PC-3 (cell line): ENCODE results near the gene MROH2B.

ENCODE experiments used
- EZH2phosphoT487 ChIP-seq: fragments of 300-600 bp; sonication (generic); IDR thresholded peaks from 2 replicates; pipeline ENCODE4 v1.6.1; 2018; ENCODE audit warnings: mild to moderate bottlenecking, antibody characterized with exemption, low read length, borderline replicate concordance
- TF ChIP-seq, protein P1 (sequence below): fragments of 300-600 bp; sonication (generic); conservative IDR thresholded peaks from 2 replicates; pipeline ENCODE4 v1.5.1; 2017; ENCODE audit warnings: antibody characterized with exemption, low read depth, mild to moderate bottlenecking, low read length

DNA sequence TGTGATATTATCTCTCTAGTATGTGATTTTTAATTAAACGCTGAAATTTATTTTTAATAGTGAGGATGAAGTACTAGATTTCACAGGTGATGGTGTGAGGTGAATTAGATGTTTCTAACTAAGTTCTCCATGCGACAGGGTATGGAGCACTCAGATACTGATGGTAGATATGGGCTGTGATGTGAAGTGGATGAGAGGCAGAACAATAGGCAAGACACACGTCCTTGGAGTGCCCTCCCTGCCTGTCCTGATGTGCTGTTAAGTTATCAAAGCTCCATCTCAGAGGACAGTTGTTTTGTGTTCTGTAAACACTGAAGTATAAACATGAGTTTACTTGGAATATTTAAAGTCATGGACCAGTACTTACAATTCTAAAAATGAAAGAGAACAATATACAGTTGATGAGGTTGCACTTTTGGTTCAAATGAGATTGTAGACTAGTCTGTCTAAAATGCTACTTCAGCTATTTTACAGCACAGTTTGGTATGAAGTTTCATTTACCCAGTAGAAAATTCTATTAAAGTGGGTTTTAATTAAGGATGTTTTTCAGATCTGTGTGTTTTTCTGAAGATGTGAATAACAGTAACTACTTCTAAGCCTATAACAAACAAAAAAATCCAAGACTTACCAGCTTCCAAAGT is 97.7 kb downstream of the MROH2B start:
- TF ChIP-seq, protein P1, sequence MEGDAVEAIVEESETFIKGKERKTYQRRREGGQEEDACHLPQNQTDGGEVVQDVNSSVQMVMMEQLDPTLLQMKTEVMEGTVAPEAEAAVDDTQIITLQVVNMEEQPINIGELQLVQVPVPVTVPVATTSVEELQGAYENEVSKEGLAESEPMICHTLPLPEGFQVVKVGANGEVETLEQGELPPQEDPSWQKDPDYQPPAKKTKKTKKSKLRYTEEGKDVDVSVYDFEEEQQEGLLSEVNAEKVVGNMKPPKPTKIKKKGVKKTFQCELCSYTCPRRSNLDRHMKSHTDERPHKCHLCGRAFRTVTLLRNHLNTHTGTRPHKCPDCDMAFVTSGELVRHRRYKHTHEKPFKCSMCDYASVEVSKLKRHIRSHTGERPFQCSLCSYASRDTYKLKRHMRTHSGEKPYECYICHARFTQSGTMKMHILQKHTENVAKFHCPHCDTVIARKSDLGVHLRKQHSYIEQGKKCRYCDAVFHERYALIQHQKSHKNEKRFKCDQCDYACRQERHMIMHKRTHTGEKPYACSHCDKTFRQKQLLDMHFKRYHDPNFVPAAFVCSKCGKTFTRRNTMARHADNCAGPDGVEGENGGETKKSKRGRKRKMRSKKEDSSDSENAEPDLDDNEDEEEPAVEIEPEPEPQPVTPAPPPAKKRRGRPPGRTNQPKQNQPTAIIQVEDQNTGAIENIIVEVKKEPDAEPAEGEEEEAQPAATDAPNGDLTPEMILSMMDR = no peak
- no peak for TF ChIP-seq EZH2phosphoT487
